Inflammatory macrophage treated with lipopolysaccharide for 1 hour (primary cell): ENCODE data around the gene CCDC194.
"Not testable (repeated sequence)": the region's sequence is repeated elsewhere in the genome, so short reads cannot be mapped to it uniquely, and the experiment has no call there.

Experiments used
- DNase-seq, 2 donors: peaks; one replicate each; pipeline ENCODE4 v3.0.0-alpha.2; 2020 to 2022

Gene CCDC194

DNA sequence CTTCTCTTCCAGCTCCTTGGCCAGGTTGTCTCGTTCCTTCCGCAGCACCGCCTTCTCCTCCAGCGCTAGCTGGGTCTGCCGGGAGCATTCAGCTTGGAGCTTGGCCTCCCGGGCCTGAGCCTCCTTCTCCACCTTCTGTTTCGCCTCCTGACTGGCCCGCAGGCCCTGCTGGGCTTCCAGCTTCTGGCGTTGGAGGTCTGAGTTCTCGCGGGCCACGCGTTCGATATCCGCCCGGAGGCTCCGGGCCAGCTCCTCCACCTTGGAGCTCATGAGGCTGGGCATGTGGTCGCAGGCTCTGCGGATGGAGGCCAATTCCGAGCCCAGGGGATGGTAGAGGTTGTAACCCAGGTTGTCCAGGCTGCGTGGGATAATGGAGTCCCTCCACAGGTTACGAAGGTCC is 28.6 kb downstream of the CCDC194 start:
- no peak for DNase-seq

DNA sequence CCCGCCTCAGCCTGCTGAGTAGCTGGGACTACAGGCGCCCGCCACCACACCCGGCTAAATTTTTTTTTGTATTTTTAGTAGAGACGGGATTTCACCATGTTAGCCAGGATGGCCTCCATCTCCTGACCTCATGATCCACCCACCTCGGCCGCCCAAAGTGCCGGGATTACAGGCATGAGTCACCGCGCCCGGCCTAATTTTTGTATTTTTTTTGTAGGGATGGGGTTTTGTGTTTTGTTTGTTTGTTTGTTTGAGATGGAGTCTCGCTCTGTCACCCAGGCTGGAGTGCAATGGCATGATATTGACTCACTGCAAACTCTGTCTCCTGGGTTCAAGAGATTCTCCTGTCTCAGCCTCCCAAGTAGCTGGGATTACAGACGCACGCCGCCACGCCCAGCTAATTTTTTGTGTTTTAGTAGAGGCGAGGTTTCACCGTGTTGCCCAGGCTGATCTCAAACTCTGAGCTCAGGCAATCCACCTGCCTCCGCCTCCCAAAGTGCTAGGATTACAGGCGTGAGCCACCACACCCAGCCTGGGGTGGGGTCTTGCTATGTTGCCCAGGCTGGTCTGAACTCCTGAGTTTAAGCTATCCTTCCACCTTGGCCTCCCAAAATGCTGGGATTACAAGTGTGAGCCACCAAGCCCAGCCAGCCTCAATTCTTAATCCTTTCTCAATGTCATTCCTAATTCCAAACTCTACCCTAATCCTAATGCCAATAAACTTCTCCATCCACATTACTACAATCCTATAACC is 30.0 kb downstream of the CCDC194 start:
- DNase-seq, result not testable (repeated sequence)

DNA sequence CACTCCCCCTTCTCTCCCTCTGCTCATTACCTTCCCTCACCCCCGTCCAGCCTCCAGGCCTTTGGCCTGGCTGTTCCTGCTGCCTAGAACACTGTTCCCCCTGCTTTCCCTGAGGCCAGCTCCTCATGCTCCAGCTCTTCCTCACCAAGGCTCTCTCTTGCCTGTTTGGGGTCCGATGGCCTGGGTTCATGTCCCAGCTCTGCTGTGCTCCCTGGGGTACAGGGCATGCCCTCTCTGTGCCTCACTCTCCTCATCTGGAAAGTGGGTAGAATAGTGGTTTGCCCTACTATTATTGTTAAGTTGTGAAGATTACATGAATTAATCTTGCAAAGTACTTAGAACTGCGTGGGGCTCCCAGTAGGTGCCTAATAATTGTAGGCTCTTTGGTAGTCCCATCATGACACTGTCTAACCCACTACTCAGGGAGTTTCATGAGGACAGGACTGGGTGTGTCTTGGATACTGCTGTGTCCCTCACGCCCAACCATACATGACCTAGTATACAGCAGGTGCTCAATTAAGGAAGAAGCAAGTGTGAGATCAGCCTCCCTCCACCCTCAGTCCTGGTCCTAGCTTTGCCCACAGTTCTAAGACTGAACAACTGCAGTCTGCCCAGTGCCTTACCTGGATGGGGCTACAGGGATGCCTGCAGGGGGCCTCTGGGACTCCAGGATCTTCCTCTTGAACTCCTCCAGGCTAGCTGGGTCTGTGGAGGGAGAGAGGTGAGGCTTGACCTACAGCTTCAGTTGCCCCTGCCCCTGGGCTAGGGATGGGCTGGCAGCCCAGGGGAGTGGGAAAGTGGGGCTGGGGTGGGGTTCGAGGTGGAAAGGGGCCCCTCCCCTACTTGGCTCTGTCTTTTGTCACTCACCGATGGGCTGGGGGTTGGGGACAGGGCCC is 33.8 kb downstream of the CCDC194 start:
- DNase-seq, result no peak

GRCh38 chr19:17358395-17358794 is 35.6 kb downstream of the CCDC194 start:
- no peak for DNase-seq

GRCh38 chr19:17357724-17358123 is 36.3 kb downstream of the CCDC194 start:
- DNase-seq, result no peak

DNA sequence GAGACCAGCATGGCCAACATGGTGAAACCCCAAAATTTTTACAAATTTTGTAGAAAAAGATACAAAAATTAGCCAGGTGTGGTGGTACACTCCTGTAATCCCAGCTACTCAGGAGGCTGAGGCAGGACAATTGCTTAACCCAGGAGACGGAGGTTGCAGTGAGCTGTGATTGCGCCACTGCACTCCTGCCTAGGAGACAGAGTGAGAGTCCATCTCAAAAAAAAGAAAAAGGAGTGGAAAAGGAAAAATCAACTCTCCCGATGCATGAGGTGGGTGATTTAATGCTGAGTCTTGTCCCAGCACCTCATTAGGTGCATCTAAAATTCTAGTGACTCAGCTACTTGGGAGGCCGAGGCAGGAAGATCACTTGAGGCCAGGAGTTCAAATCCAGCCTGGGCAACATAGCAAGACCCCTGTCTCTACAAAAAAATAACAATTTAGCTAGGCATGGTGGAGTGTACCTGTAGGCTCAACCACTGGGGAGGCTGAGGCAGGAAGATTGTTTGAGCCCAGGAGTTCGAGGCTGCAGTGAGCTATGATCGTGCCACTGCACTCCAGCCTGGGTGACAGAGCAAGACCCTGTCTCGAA is 36.8 kb downstream of the CCDC194 start:
- DNase-seq, result no peak

DNA sequence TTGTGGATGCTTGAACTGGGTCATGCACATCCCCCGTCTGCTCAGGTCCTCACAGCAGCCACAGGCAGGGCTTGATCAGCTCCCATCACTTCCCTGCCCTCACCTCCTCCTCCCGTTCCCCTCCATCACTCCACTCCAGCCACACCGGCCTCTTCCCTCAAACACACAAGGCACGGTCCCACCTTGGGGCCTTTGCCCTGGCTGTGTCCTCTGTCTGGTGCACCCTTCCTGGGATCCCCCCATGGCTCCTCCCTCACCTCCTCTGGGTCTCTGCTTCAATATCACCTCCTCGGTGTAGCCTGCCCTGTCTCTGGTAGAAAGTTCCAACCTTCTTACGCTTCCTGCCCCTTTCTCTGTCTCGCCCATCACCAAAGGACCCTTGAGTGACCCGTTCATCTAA is 40.6 kb downstream of the CCDC194 start:
- no peak for DNase-seq

DNA sequence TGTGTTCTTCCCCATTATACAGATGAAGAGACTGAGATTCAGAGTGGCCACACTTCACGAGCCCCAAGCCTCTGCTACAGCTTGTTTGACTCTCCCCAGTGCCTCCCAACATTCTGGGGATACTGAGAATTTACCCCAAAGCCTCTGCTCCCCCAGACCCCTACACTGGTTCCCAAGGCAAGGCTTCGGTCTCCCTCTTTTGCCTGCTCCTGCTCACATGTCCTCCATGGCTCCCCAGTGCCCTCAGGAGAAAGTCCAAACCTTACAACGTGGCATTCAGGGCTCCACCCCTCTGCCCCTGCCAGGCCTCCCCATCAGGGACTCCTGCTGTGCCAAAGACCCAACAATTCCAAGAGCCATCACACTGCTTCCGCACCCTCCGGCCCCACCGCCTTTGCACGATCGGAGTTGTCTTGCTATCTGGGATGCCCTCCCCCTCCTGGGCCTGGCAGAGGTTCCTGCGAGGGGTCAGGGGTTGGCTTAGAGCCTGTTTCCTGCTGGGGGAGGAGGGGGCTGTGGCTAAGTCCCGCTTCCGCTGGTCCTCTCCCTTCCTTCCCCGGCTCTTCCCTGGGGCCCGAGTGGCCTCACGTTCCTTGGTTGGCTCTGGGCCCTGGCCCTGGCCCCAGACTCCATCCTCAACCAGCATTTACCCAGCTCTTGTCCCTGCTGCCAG is 41.3 kb downstream of the CCDC194 start:
- DNase-seq, result no peak

- no peak for DNase-seq
These were observed 42.1 kb downstream of the CCDC194 start for GRCh38 chr19:17351815-17352435.

- no peak for DNase-seq
These were observed 45.3 kb downstream of the CCDC194 start for GRCh38 chr19:17348700-17349099.

- no peak for DNase-seq
These were observed 46.1 kb downstream of the CCDC194 start for GRCh38 chr19:17347877-17348276.

DNA sequence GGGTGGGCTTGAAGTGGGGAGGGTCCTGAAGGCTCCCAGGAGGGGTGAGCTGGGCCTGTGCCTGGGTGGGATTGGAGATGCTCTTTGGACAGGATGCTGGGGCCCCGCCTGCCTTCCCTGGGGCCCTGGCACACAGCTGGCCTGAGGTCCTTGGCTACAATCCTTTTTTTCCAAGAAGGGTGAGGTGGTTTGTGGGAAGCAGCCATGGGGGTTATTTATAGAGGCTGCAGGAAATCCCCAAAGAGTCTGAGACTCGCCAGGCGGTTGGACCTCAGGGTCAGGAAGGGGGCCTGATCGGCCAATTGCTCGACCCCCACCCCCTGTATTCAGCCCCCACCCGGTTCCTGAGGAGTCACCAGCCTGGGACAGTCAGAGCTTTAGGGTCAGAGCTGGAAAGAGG is 46.6 kb downstream of the CCDC194 start:
- DNase-seq, result no peak

- peak; percentile 43 to 87 for DNase-seq
These were observed 47.8 kb downstream of the CCDC194 start for GRCh38 chr19:17346109-17346671.

DNA sequence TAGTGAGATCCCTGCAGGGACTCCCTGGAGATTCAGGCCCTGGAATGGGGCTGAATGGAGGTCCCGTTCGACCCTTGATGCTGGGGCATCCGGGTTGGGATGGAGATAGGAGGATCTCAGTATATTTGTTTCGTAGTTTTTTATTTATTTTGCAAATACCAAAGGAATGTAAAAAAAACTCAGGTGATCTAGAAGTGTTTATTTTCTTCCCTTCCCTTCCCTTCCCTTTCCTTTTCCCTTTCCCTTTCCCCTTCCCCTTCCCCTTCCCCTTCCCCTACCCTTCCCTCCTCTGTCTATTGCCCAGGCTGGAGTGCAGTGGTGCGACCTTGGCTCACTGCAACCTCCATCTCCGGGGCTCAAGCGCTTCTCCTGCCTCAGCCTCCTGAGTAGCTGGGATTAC is 52.2 kb downstream of the CCDC194 start:
- no peak for DNase-seq

DNA sequence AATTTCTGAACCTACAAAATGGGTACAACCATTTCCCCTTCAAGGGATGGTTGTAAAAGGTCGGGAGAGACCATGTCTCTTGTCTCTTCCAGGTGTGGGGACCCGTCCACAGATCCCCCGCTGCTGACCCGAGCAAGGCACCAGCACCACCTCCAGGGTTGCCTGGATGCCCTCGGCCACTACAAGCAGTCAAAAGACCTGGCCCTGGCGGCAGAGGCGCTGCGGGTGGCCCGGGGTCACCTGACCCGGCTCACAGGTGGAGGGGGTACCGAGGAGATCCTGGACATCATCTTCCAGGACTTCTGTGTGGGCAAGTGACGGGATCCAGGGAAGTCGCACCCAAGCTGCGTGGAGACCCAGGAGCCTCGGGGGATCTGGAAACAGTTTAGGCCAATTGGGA is 52.6 kb downstream of the CCDC194 start:
- no peak for DNase-seq

DNA sequence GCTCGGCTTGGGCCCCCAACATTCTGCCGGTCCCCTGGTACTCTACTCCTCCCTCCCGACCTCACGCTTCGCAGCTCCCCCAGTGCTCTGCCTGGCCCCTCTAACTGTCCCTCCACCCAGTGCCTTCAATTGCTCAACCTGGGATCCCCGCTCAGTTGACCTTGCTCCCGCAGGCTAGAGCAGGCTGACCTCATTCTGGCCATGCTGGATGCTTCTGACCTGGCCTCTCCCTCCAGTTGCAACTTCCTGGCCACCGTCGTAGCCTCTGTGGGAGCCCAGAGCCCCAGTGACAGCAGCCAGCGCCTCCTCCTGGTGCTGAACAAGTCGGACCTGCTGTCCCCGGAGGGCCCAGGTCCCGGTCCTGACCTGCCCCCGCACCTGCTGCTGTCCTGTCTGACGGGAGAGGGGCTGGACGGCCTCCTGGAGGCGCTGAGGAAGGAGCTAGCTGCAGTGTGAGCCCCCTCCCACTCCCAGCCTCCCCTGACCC is 53.1 kb downstream of the CCDC194 start:
- DNase-seq, result peak; percentile 31 to 42
